Activated CD4-positive, alpha-beta T cell treated with anti-CD3 and anti-CD28 coated beads for 36 hours (primary cell): ENCODE data around the gene POLDIP3. TPM values are rescaled to one million over a fixed set of nuclear protein-coding genes. Genes with fewer than 3 reads are reported as not detected.
"Not testable (repeated sequence)": the region's sequence is repeated elsewhere in the genome, so short reads cannot be mapped to it uniquely, and the experiment has no call there.

ENCODE experiments used
- ATAC-seq: fragments of 200-7000 bp; cut with Tn5 transposase; one replicate; pipeline ENCODE4 v1.10.0; 2021; ENCODE audit warnings: mild to moderate bottlenecking, moderate library complexity
- CTCF ChIA-PET: fragments of 350-600 bp; sonication (Branson Sonifier 250); formaldehyde crosslinking; loops from one replicate; lab custom pipeline; 2021; ENCODE audit warnings: antibody characterized with exemption; lab: Charles Lee
- POLR2A ChIA-PET: fragments of 350-600 bp; sonication (Branson Sonifier 250); formaldehyde crosslinking; loops from one replicate; lab custom pipeline; 2021; ENCODE audit warnings: antibody characterized with exemption, inconsistent platforms; lab: Charles Lee
- DNase-seq: peaks from one replicate; pipeline ENCODE4 v3.0.0-alpha.2; 2020
- H3K27ac Mint-ChIP-seq: one replicate; pipeline ENCODE4 v1.8.0; 2021; ENCODE audit warnings: mixed read lengths
- H3K27me3 Mint-ChIP-seq: one replicate; pipeline ENCODE4 v1.8.0; 2021; ENCODE audit warnings: mixed read lengths
- H3K36me3 Mint-ChIP-seq: one replicate; pipeline ENCODE4 v1.8.0; 2021; ENCODE audit warnings: low read depth, mixed read lengths
- H3K4me1 Mint-ChIP-seq: one replicate; pipeline ENCODE4 v1.8.0; 2021; ENCODE audit warnings: mixed read lengths
- H3K4me3 Mint-ChIP-seq: one replicate; pipeline ENCODE4 v1.8.0; 2021; ENCODE audit warnings: mild to moderate bottlenecking, moderate library complexity, mixed read lengths
- H3K9me3 Mint-ChIP-seq: one replicate; pipeline ENCODE4 v1.8.0; 2021; ENCODE audit warnings: low read depth, mixed read lengths
- intact Hi-C, 2 experiments: fragments of 100-400 bp; cut with DNase I in 1 of 2; cut with micrococcal nuclease in 1 of 2; formaldehyde crosslinking; loops; one replicate each; pipeline versions ENCODE4 v1.14.2 to v1.15.1; 2022 to 2024; cut with DNase I, micrococcal nuclease
- total RNA-seq, 2 experiments: library from RNA; stranded (reverse); gene quantifications; one replicate each; pipeline ENCODE4 v1.2.3, GENCODE V29; 2021

Gene POLDIP3
- total RNA-seq, 2 experiments from 2014 or later, result 77.6 to 88.6 TPM

GRCh38 chr22:42536634-42537033 lies 78.0 kb downstream of the POLDIP3 start:
- intact Hi-C loops, H3K4me3 Mint-ChIP-seq, H3K9me3 Mint-ChIP-seq, H3K27ac Mint-ChIP-seq, ATAC-seq, H3K36me3 Mint-ChIP-seq, DNase-seq, H3K27me3 Mint-ChIP-seq: not testable (repeated sequence)
- POLR2A ChIA-PET, result interaction anchor here (0.7 kb wide), 1 partner anchor 12 kb away, joined by 4 read pairs; no protein-coding TSS in a partner anchor
- CTCF ChIA-PET, result interaction anchor here (0.6 kb wide), 1 partner anchor 166 kb away, joined by 3 read pairs; no protein-coding TSS in a partner anchor
- H3K4me1 Mint-ChIP-seq, result peaks cover 19% of the 10 kb centered on the region

GRCh38 chr22:42536166-42536565 lies 78.5 kb downstream of the POLDIP3 start:
- no peaks in the 10 kb centered on the region for H3K36me3 Mint-ChIP-seq
- ChIA-PET CTCF (no interaction called here), POLR2A (interaction anchor here (0.7 kb wide), 1 partner anchor 12 kb away, joined by 4 read pairs; no protein-coding TSS in a partner anchor)
- no peak for DNase-seq
- no peak overlapping the region for H3K4me3 Mint-ChIP-seq
- H3K27ac Mint-ChIP-seq, result no peak overlapping the region
- no peaks in the 10 kb centered on the region for H3K27me3 Mint-ChIP-seq
- H3K4me1 Mint-ChIP-seq, result peaks cover 19% of the 10 kb centered on the region
- no peaks in the 10 kb centered on the region for H3K9me3 Mint-ChIP-seq
- intact Hi-C loops, result no loop called here
- ATAC-seq, result no peak

DNA sequence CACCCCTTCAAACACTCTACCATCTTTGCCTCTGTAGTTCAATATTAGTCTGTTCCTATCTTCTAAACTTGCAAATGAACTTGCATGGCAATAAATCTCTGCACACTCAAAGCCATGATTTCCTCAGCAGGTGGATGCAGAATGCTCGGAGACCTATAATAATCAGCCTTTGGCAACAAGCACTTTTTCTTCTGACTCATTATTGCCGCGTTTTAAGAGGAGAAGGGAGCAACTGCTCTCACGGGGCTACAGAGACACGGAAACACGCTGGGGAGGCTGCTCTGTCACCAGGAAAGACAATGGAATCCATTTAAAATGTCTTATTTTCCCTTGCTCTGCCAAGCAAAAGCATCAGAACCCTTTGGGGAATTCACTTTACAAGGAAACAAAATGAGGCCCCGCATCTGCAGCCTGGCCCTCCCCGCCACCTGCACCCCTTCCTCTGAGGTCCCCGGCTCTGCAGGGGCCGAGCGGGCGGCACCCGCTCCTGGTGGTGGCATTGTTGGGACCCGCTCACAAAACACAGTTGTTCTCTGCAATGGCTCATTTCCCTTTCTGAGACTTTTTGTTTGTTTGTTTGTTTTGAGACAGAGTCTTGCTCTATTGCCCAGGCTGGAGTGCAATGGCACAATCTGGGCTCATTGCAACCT lies 79.5 kb downstream of the POLDIP3 start:
- H3K9me3 Mint-ChIP-seq, H3K27ac Mint-ChIP-seq, H3K4me3 Mint-ChIP-seq, CTCF ChIA-PET, ATAC-seq, POLR2A ChIA-PET, intact Hi-C loops, DNase-seq, H3K27me3 Mint-ChIP-seq, H3K36me3 Mint-ChIP-seq: not testable (repeated sequence)
- H3K4me1 Mint-ChIP-seq, result peaks cover 19% of the 10 kb centered on the region

Other genes with a start within 250 kb of the POLDIP3 start
- gene NFAM1, start 182.5 kb downstream of the POLDIP3 start, total RNA-seq, result under 1 TPM; 0.11 to 0.21 TPM
- 10 to 100 TPM; 95.6 to 98.1 TPM for gene RRP7A, start 95.1 kb downstream of the POLDIP3 start, total RNA-seq
- gene SERHL2, start 60.9 kb downstream of the POLDIP3 start, total RNA-seq, result 1 to 10 TPM in 1 of 2 experiments, under 1 TPM in 1; 0.78 to 2.1 TPM
- gene ATP5MGL, start 25.7 kb upstream of the POLDIP3 start, total RNA-seq, result under 1 TPM; 0.54 to 0.69 TPM
- 100 to 1,000 TPM in 1 of 2 experiments, 10 to 100 TPM in 1; 79.5 to 101 TPM for gene CYB5R3, start 34.5 kb upstream of the POLDIP3 start, total RNA-seq
- not detected for gene A4GALT, start 106.0 kb upstream of the POLDIP3 start, total RNA-seq
- gene ARFGAP3, start 242.4 kb upstream of the POLDIP3 start, total RNA-seq, result 10 to 100 TPM; 22.5 to 23.0 TPM